ENCODE measurements around the gene PERM1. TPM values are rescaled to one million over a fixed set of nuclear protein-coding genes. Genes with fewer than 3 reads are reported as not detected.
A peak's percentile ranks its signal among the peaks of the same experiment; 100 is the strongest.

PERM1 gene
- total and polyA plus RNA-seq, 9 of the 15 experiments (the other 6 are each of a cell fraction or from before 2014, with no cell fraction given), result not detected

GRCh38 chr1:1004780-1005697 lies 23.1 kb upstream of the PERM1 start (continued):
- TF ChIP-seq AFF1 (IDR thresholded peaks at IDR 0.05; ENCODE audit: low read depth in 1 of 2, partially characterized antibody in 2 of 2) (peak in 1 of 2 experiments; percentile 47), ZNF239 (CRISPR knock-in tag; IDR thresholded peaks at IDR 0.05) (no peak; the same call in 1 of the 2 replicates), MAX (CRISPR knock-in tag; IDR thresholded peaks at IDR 0.05) (peak; percentile 26; the same call in 1 of the 2 replicates), GABPB2 (CRISPR knock-in tag; conservative IDR thresholded peaks at IDR 0.05) (no peak), RAD21 (CRISPR knock-in tag; conservative IDR thresholded peaks at IDR 0.05 in 1 of 2, IDR thresholded peaks at IDR 0.05 in 1 of 2) (0 out of 4 replicates have a peak, but pooled peaks of 1 of the 2 experiments have one; percentile 8), ZNF589 (CRISPR knock-in tag; IDR thresholded peaks at IDR 0.05; ENCODE audit: low read depth) (peak; percentile 80; the same call in 1 of the 2 replicates)

All from K562 (cell line).